Bronchial epithelial cell (primary cell): ENCODE data around the gene PGGT1B. TPM values are rescaled to one million over a fixed set of nuclear protein-coding genes. Genes with fewer than 3 reads are reported as not detected.

Source experiments
- DNase-seq: peaks from one replicate; pipeline ENCODE4 v3.0.0-alpha.2; 2010; ENCODE audit warnings: low read depth
- FAIRE-seq: peaks from 2 replicates; lab custom pipeline; 2011; peaks lifted over from hg19 to GRCh38; lab: Jason Lieb, UNC
- H3K27me3 ChIP-seq: 2 replicates; pipeline ENCODE4 v1.5.1; 2011; ENCODE audit warnings: low read length; ENCODE audit not compliant: control insufficient read depth, insufficient read depth
- H3K36me3 ChIP-seq: 2 replicates; pipeline ENCODE4 v1.5.1; 2011; ENCODE audit warnings: low read length; ENCODE audit not compliant: control insufficient read depth, insufficient read depth
- H3K4me3 ChIP-seq: 2 replicates; pipeline ENCODE4 v1.5.1; 2011; ENCODE audit warnings: mild to moderate bottlenecking, low read depth, low read length, control low read depth
- CTCF ChIP-seq: IDR thresholded peaks from 2 replicates; pipeline ENCODE4 v1.5.1; 2011; ENCODE audit warnings: mild to moderate bottlenecking, moderate library complexity, low read length, control low read depth, inconsistent platforms; ENCODE audit not compliant: insufficient read depth, severe bottlenecking
- total RNA-seq: library from RNA; depleted of rRNA; stranded (reverse); fragments of >200 nt; gene quantifications from 2 replicates; pipeline ENCODE4 v1.2.1, GENCODE V29; 2014

PGGT1B gene
- total RNA-seq, 1 donor from 2014 or later, result 18.4 TPM

- DNase-seq (peak; percentile 79), FAIRE-seq (no peak)
- Histone ChIP-seq H3K36me3 (no peaks in the 10 kb centered on the region), H3K27me3 (peaks cover 16% of the 10 kb centered on the region), H3K4me3 (peak within 1 kb of the TSS; percentile 83)
- TF ChIP-seq CTCF, result peak; percentile 47
Observed at GRCh38 chr5:115169487-115170133, 93.1 kb downstream of the PGGT1B start, which contains the start of gene TRIM36. Gene TRIM36 (minus strand): TSS chr5:115169908. CDS start chr5:115169634, 274 bp downstream.

GRCh38 chr5:115168829-115169486, 93.7 kb downstream of the PGGT1B start:
- no peak for FAIRE-seq

GRCh38 chr5:115166744-115167393, 95.8 kb downstream of the PGGT1B start:
- TF ChIP-seq CTCF, result no peak
- DNase-seq (no peak), FAIRE-seq (no peak)
- H3K27me3 ChIP-seq, result peaks cover 9% of the 10 kb centered on the region
- H3K4me3 ChIP-seq, result no peak overlapping the region
- H3K36me3 ChIP-seq, result no peaks in the 10 kb centered on the region

More at GRCh38 chr5:115168829-115169486, 93.7 kb downstream of the PGGT1B start:
- TF ChIP-seq CTCF, result no peak
- peaks cover 13% of the 10 kb centered on the region for H3K27me3 ChIP-seq
- H3K4me3 ChIP-seq, result peak overlapping the region; percentile 83
- peak; percentile 17 for DNase-seq
- no peaks in the 10 kb centered on the region for H3K36me3 ChIP-seq

- no peak for TF ChIP-seq CTCF
- H3K27me3 ChIP-seq, result peaks cover 5% of the 10 kb centered on the region
- DNase-seq (no peak), FAIRE-seq (no peak)
- H3K4me3 ChIP-seq, result no peak overlapping the region
- no peaks in the 10 kb centered on the region for H3K36me3 ChIP-seq
Observed at GRCh38 chr5:115165790-115166189, 96.9 kb downstream of the PGGT1B start.

- H3K36me3 ChIP-seq, result no peaks in the 10 kb centered on the region
- H3K27me3 ChIP-seq, result no peaks in the 10 kb centered on the region
- DNase-seq (no peak), FAIRE-seq (no peak)
- no peak for TF ChIP-seq CTCF
- H3K4me3 ChIP-seq, result no peak overlapping the region
Observed at GRCh38 chr5:115160975-115161475, 101.7 kb downstream of the PGGT1B start.

Other genes starting within 250 kb of the PGGT1B start
- 0.53 and 0.77 TPM in 2 replicates for gene TRIM36, start 93.0 kb downstream of the PGGT1B start, total RNA-seq
- gene CCDC112, start 33.8 kb upstream of the PGGT1B start, total RNA-seq, result 4.5 and 4.9 TPM in 2 replicates